8988T (cell line): ENCODE data around the gene CD14.
"Not testable (repeated sequence)": the region's sequence is repeated elsewhere in the genome, so short reads cannot be mapped to it uniquely, and the experiment has no call there.

Source experiments
- DNase-seq: peaks from one replicate; pipeline ENCODE4 v3.0.0; 2011

The CD14 gene

DNA sequence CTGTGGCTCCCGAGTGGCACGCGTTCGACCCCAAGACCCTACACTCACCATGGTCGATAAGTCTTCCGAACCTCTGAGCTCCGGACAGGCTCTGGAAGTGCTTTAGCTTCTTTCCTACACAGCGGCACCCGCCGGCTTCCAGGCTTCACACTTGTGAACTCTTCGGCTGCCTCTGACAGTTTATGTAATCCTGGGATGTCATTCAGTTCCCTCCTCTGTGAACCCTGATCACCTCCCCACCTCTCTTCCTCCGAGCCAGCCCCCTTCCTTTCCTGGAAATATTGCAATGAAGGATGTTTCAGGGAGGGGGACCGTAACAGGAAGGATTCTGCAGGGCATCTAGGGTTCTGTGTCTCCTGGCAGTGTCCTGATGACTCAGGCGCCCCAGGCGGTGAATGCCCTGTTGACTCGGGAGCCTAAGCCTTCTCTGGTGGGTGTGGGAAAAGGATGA, at the start of gene CD14:
Gene CD14 (minus strand): TSS at position 155 of the 451 bp plus-strand sequence. CDS start 104 bp downstream, at position 51.
- no peak for DNase-seq

DNA sequence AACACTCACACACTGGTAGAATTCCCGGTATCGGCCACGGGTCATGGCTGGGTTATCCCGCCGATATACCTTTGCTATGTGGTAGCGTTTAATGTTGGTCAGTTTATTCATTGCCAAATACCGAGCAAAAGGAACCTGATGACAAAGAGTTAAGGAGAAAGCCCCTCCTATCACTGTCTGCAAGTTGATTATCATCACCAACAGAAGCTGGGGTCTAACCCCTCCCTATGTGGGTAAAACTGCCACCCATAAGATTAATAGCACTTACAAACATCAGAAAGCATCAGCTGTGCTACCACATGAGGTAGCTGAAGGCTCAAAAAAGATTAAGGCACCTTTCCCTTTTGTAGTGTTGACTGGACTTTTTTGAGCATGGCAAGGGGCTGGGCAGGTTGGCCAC, 46.0 kb upstream of the CD14 start:
- DNase-seq, result no peak

DNA sequence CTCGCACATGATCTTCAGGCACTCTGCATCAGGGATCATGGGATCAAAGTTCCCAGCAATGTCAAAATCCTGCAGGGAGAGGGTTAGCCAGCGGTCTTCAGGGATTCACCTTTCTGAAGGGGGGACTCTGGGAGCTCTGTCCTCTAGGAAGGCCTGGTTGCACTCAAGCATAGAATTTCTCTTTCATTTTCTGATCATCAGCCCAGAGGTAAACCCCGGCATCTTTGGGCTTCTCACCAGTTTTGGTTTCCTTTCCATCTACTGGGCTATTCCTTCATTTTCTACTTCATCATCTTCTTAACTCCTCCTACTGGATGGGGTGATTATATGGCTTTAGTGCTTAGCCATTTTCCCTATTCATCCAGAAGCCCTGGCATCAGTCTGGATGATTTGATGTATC, 45.0 kb upstream of the CD14 start:
- DNase-seq, result no peak

- no peak for DNase-seq
Measured at GRCh38 chr5:140674629-140675028, 41.7 kb upstream of the CD14 start.

GRCh38 chr5:140674211-140674610, 41.2 kb upstream of the CD14 start:
- DNase-seq, result peak; percentile 49

- DNase-seq, result no peak
Measured at GRCh38 chr5:140673187-140673976, 40.4 kb upstream of the CD14 start, which contains the start of gene DND1. Gene DND1 (minus strand): TSS chr5:140673576. CDS start chr5:140673542, 34 bp downstream.

DNA sequence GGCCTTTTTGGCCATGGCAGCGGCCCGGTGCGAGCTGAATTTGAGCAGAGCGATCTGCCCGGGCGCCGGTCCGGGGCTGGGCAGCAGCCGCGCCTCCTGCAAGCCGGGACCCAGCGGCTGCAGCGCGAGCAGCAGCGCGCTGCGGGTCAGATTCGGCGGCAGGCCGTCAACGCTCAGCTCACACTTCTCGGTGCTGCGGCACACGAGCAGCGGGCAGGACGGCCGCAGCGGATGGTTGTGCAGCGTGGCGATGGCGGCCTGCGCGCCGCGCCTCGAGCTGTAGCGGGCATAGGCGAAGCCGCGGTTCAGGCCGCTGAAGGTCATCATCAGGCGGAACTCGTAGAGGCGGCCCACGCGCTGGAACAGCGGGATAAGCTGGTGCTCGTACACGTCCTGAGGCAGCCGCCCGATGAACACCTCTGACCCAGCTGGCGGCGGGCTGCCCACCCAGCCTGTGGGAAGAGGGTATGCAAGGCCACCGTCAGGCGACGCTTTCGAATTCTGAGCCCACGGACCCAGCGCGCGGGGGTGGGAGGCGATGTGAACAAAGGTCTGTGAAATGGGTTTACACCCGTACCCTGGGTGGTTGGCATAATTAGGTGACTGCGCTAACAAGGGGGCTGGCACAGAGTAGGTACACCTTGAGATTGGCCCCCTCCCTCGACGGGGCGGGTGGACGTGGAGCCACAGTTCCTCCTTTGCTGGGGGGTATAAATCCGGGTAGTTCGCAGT, 39.6 kb upstream of the CD14 start:
- no peak for DNase-seq

DNA sequence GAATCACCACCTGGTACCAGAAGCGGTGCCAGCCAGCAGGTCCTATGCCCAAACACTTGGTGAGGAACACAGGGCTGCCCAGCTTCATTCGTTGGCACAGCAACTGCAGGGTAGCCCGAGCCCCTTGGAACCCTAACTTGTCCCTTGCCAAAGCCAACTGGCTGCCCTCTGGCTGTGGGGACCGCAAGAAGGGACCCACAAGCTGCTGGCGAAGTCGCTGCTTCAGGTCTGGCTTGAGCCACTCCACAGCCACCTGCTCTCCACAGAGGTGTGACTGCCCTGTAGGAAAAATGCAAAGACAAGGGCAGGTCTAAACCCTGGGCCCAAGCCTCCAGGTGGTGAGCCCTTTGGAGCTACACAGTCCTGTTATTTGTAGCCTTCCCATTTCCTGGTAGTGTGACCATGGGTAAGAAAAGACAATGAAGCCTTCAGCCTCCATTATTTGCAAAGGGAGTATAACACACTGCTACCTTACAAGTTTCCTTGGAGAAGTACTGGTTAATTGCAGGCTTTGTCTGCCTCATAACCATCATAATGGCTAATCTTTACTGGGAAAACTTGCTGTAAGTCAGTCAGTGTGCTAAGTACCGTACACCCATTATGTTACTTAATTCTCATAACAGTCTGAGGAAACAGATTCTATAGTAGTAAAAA, 38.6 kb upstream of the CD14 start:
- DNase-seq, result no peak

DNA sequence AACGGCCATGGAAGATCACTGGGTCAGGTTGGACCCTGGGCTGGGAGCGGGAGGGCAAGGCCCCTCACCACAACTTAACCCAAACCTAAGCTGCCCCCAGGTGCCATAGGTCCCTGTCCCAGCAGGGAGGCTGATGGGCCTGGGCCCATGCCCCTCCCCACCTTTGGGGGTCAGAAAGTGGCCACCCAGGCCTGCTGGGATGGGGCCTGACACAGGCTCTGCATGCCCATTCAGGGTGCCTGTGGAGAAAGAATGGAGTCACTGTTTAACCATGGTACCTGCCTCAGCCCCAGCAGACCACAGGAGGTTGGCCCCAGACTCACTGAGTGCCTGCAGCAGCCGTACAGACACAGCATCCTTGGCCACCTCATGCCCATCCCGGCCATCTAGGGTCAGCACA, 38.1 kb upstream of the CD14 start:
- DNase-seq, result not testable (repeated sequence)

DNA sequence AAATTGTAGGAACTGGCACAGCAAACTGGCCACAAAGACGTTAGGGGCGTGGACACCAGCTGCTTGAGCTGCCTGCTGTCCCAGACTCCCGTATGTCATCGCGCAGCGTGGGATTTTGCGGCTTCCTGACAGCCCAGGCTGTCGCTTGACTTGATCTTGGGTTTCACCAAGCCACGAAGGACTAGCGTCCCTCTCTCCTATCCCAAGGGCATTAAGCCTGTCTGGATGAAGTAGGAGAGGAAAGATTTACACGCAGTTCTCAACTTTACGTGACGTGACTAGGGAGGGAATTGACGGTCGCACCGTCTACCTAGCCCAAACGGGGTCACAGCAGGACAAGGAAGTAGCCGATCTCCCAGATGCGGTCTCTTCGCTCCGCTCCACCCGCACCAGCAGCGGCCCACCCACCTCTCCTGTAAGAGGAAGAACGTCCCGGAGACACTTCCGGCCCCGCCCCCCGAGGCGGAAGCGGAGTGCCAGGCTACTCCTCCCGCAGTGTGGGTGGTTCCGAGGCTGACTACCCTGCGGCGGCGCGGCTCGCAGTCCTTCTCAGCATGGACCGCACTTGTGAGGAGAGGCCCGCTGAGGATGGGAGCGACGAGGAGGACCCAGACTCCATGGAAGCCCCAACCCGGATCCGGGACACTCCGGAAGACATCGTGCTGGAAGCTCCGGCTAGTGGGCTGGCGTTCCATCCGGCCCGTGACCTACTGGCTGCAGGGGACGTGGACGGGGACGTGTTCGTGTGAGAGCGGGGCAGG, 31.6 kb upstream of the CD14 start, which contains the start of gene WDR55:
Gene WDR55 (plus strand): TSS at position 546 of the 761 bp plus-strand sequence. CDS start 9 bp downstream, at position 555.
- peak; percentile 87 for DNase-seq

- no peak for DNase-seq
Measured at GRCh38 chr5:140664030-140664358, 31.0 kb upstream of the CD14 start.

DNA sequence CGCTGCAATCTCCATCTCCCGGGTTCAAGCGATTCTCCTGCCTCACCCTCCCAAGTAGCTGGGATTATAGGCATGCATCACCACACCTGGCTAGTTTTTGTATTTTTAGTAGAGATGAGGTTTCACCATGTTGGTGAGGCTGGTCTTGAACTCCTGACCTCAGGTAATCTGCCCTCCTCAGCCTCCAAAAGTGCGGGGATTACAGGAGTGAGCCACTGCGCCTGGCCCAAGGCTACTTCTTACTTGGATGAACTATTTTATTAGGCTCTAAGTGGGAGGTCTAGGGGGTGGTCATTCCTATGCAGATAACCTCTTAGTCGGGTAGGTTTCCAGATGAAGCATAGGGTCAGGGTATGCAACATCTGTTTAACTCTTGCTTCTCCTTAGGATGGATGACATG, 27.4 kb upstream of the CD14 start:
- DNase-seq, result not testable (repeated sequence)

- DNase-seq, result no peak
Measured at GRCh38 chr5:140658870-140659269, 25.9 kb upstream of the CD14 start.

DNA sequence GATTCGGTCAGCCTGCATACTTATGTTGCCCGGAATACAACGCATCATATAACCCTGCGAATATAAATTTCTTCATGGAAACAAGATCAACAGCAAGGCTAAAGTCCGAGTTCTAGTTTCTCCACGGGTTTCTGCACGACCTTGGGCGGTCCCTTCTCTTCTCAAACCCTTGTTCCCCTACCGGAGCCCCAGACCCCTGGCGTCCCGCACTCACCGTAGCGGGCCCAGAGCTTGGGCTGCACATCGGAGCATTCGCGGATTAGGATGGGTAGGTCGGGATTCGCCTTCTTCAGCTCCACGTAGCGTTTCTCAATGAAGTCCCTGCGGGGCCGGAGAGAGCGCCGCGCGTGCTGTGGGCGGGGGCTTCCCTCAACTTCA, 14.1 kb upstream of the CD14 start:
- no peak for DNase-seq

DNA sequence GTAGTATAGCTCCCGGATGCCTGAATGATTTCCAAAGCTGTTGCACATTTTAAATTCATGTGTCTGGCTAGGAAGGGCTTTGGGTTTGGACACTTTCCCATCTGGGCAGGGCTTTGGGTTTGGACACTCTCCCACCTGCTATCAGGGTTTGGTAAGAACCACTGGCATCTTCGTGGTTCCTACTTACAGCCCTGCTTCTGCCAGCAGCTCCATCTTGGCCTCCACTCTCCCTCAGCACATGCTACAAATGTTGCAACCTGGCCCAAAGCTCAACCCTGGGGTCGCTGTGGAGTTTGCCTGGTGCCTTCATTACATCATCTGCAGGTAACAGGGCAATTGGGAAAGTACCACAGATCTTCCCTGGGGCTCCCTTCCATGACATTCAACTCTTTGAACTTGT, 9.7 kb upstream of the CD14 start:
- DNase-seq, result no peak

- no peak for DNase-seq
Measured at GRCh38 chr5:140641716-140642115, 8.7 kb upstream of the CD14 start.

- DNase-seq, result peak; percentile 94
Measured at GRCh38 chr5:140639148-140639981, 6.4 kb upstream of the CD14 start, which contains the start of gene TMCO6. Gene TMCO6 (plus strand): TSS chr5:140639451. CDS start chr5:140639528, 77 bp downstream.

DNA sequence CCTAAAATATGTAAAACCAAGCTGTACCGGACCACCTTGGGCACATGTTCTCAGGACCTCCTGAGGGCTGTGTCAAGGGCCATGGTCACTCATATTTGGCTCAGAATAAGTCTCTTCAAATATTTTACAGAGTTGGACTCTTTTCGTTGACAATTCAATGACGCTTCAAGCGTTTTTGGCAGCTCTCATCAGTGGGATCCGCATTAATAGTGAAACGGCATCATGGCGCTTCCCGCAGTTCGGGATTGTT, 5.8 kb upstream of the CD14 start:
- not testable (repeated sequence) for DNase-seq

DNA sequence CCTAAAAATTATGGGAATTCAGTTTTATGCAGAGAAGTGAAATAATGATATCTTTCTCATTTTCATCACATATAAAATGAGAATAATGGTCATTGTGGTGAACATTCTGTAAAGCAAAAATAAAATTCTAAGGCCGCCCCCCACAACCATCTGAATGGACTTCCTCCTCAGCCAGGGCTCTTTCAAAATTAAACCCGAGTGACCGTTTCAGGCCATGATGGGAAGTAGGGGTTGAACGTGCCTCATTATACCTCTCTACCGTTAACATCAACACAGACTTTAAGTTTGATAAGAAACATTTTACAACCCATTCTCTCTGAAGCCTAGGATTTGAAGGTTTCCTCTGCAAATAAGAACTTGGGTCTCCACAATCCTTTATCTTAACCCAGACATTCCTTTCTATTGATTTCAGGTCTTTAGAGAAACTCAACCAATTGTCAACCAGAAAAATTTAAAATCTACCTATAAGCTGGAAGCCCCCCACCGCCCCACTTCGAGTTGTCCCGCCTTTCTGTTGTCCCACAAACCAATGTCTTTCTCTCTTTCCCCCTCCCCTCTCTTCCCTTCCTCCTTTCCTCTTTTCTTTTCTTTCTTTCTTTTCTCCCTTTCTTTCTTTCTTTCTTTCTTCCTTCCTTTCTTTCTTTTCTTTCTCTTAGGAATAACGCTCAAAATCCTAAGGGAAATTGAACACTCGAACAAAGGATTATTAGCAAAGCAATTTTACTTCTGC, 4.6 kb upstream of the CD14 start:
- DNase-seq, result no peak

GRCh38 chr5:140635291-140636257, 2.6 kb upstream of the CD14 start:
- no peak for DNase-seq
